H1 (cell line): ENCODE measurements around the gene NDUFAF8. TPM values are rescaled to one million over a fixed set of nuclear protein-coding genes. Genes with fewer than 3 reads are reported as not detected.
A peak's percentile ranks its signal among the peaks of the same experiment; 100 is the strongest.

Experiments
- CTCF ChIA-PET: fragments of 300-600 bp; sonication (Branson Sonifier 250); formaldehyde crosslinking; loops from one replicate; lab custom pipeline; 2021; ENCODE audit not compliant: partially characterized antibody; lab: Charles Lee
- POLR2A ChIA-PET: fragments of 300-600 bp; sonication (Branson Sonifier 250); formaldehyde crosslinking; loops from one replicate; lab custom pipeline; 2021; ENCODE audit warnings: inconsistent platforms; ENCODE audit not compliant: partially characterized antibody; lab: Charles Lee
- DNase-seq, 2 experiments: peaks; one replicate each; pipeline versions ENCODE4 v3.0.0 to v3.0.0-alpha.2; 2010 to 2022; ENCODE audit warnings: low spot score in 2 of 2, low read depth in 1 of 2, mixed read lengths in 1 of 2
- FAIRE-seq: peaks from 2 replicates; lab custom pipeline; 2011; peaks lifted over from hg19 to GRCh38; lab: Jason Lieb, UNC
- H2AFZ ChIP-seq: 2 replicates; pipeline ENCODE4 v1.8.1; 2012; ENCODE audit warnings: low read length, inconsistent platforms
- H2AK5ac ChIP-seq: 2 replicates; pipeline ENCODE4 v1.6.1; 2013; ENCODE audit warnings: low read depth, low read length
- H2BK120ac ChIP-seq: replicated peaks from 2 replicates; pipeline ENCODE3; 2013; ENCODE audit warnings: low read depth, low read length, inconsistent platforms
- H2BK12ac ChIP-seq: 2 replicates; pipeline ENCODE4 v1.6.1; 2013; ENCODE audit warnings: low read depth, low read length
- H2BK15ac ChIP-seq: 2 replicates; pipeline ENCODE4 v1.6.1; 2013; ENCODE audit warnings: low read length
- H2BK20ac ChIP-seq: 2 replicates; pipeline ENCODE4 v1.6.1; 2013; ENCODE audit warnings: low read length
- H2BK5ac ChIP-seq: 2 replicates; pipeline ENCODE4 v1.6.1; 2013; ENCODE audit warnings: low read depth, low read length
- H3K14ac ChIP-seq: 2 replicates; pipeline ENCODE4 v1.6.1; 2013; ENCODE audit warnings: inconsistent platforms; ENCODE audit not compliant: insufficient read length
- H3K18ac ChIP-seq: 2 replicates; pipeline ENCODE4 v1.6.1; 2013; ENCODE audit warnings: low read length; ENCODE audit errors: extremely low read depth
- H3K23ac ChIP-seq: 2 replicates; pipeline ENCODE4 v1.6.1; 2013; ENCODE audit warnings: inconsistent platforms; ENCODE audit not compliant: insufficient read length
- H3K23me2 ChIP-seq: 2 replicates; pipeline ENCODE4 v1.6.1; 2013; ENCODE audit warnings: low read depth, low read length
- H3K27ac ChIP-seq: 2 replicates; pipeline ENCODE4 v1.6.1; 2011; ENCODE audit warnings: low read depth, low read length, inconsistent platforms
- H3K27me3 ChIP-seq, 4 experiments: replicated peaks in 1 of 4; 1 replicate in 1 of 4; 2 replicates in 3 of 4; pipeline versions ENCODE4 v1.6.1 to v1.8.1; 2011 to 2013; ENCODE audit warnings: low read length in 3 of 4, mild to moderate bottlenecking in 3 of 4, inconsistent platforms in 2 of 4, mixed read lengths in 2 of 4, moderate library complexity in 1 of 4; ENCODE audit not compliant: control insufficient read depth in 3 of 4, insufficient read depth in 3 of 4; ENCODE audit errors: extremely low read depth in 1 of 4
- H3K36me3 ChIP-seq, 4 experiments: 2 replicates each; pipeline versions ENCODE4 v1.6.1 to v1.8.1; 2011 to 2013; ENCODE audit warnings: mild to moderate bottlenecking in 4 of 4, low read length in 3 of 4, moderate library complexity in 2 of 4, control low read depth in 1 of 4, inconsistent platforms in 1 of 4; ENCODE audit not compliant: insufficient read depth in 4 of 4, control insufficient read depth in 2 of 4
- H3K4ac ChIP-seq: replicated peaks from 2 replicates; pipeline ENCODE3; 2013; ENCODE audit warnings: low read length, low read depth, mixed read lengths, inconsistent platforms; ENCODE audit not compliant: insufficient read length
- H3K4me1 ChIP-seq, 4 experiments: replicated peaks in 1 of 4; 1 replicate in 1 of 4; 2 replicates in 3 of 4; pipeline versions ENCODE4 v1.6.1 to v1.8.1; 2011 to 2013; ENCODE audit warnings: low read length in 3 of 4, inconsistent platforms in 2 of 4, mixed read lengths in 1 of 4; ENCODE audit not compliant: insufficient read depth in 4 of 4, control insufficient read depth in 3 of 4
- H3K4me2 ChIP-seq, 2 experiments: 2 replicates each; pipeline versions ENCODE4 v1.6.1 to v1.8.1; 2011 to 2013; ENCODE audit warnings: low read depth in 2 of 2, low read length in 2 of 2, control low read depth in 1 of 2, inconsistent platforms in 1 of 2, mild to moderate bottlenecking in 1 of 2; ENCODE audit not compliant: insufficient read depth in 1 of 2
- H3K4me3 ChIP-seq, 4 experiments: fragments of 200-600, 300-600 bp in 1 of 4; sonication (generic), shearing (Covaris generic), sonication (Bioruptor Twin) in 1 of 4; 2 replicates each; pipeline versions ENCODE4 v1.5.1 to v1.8.1; 2011 to 2016; ENCODE audit warnings: low read length in 4 of 4, low read depth in 3 of 4, control low read depth in 2 of 4, inconsistent platforms in 2 of 4, mild to moderate bottlenecking in 2 of 4, mixed read lengths in 1 of 4, moderate library complexity in 1 of 4; ENCODE audit not compliant: insufficient read depth in 2 of 4; ENCODE audit errors: extremely low read depth in 1 of 4
- H3K56ac ChIP-seq: replicated peaks from 2 replicates; pipeline ENCODE3; 2013; ENCODE audit warnings: low read depth, mild to moderate bottlenecking, mixed read lengths, low read length, inconsistent platforms; ENCODE audit not compliant: insufficient read length
- H3K79me1 ChIP-seq: 2 replicates; pipeline ENCODE4 v1.6.1; 2013; ENCODE audit warnings: low read depth, low read length, control low read depth
- H3K79me2 ChIP-seq, 2 experiments: 2 replicates each; pipeline versions ENCODE4 v1.6.1 to v1.8.1; 2012 to 2013; ENCODE audit warnings: low read length in 2 of 2, mild to moderate bottlenecking in 2 of 2, inconsistent platforms in 1 of 2; ENCODE audit not compliant: insufficient read depth in 2 of 2, control insufficient read depth in 1 of 2
- H3K9ac ChIP-seq, 4 experiments: replicated peaks in 1 of 4; 1 replicate in 1 of 4; 2 replicates in 3 of 4; pipeline versions ENCODE4 v1.6.1 to v1.8.1; 2011 to 2013; ENCODE audit warnings: low read depth in 3 of 4, low read length in 3 of 4, control low read depth in 2 of 4, mild to moderate bottlenecking in 2 of 4, moderate library complexity in 2 of 4, inconsistent platforms in 1 of 4; ENCODE audit errors: extremely low read depth in 1 of 4
- H3K9me3 ChIP-seq, 2 experiments: 2 replicates each; pipeline versions ENCODE4 v1.6.1 to v1.8.1; 2012 to 2013; ENCODE audit warnings: mild to moderate bottlenecking in 2 of 2, moderate library complexity in 2 of 2, control low read depth in 1 of 2, inconsistent platforms in 1 of 2, low read depth in 1 of 2, low read length in 1 of 2, mixed read lengths in 1 of 2; ENCODE audit not compliant: insufficient read depth in 2 of 2
- H4K20me1 ChIP-seq, 2 experiments: replicated peaks in 1 of 2; 2 replicates each; pipeline versions ENCODE3 to v1.8.1; 2011 to 2013; ENCODE audit warnings: inconsistent platforms in 2 of 2, low read length in 2 of 2, mild to moderate bottlenecking in 1 of 2; ENCODE audit not compliant: insufficient read depth in 2 of 2, control insufficient read depth in 1 of 2
- H4K5ac ChIP-seq: 2 replicates; pipeline ENCODE4 v1.6.1; 2013; ENCODE audit warnings: low read length, low read depth, mixed read lengths, inconsistent platforms; ENCODE audit not compliant: insufficient read length
- H4K8ac ChIP-seq: 2 replicates; pipeline ENCODE4 v1.8.0; 2013; ENCODE audit warnings: mild to moderate bottlenecking, moderate library complexity, low read length, inconsistent platforms; ENCODE audit not compliant: insufficient read depth; ENCODE audit errors: extremely low read depth
- H4K91ac ChIP-seq: replicated peaks from 2 replicates; pipeline ENCODE3; 2013; ENCODE audit warnings: low read length, mixed read lengths, inconsistent platforms; ENCODE audit not compliant: insufficient read length
- ASH2L ChIP-seq: fragments of 200-600, 300-600 bp; sonication (generic); IDR thresholded peaks from one replicate; pipeline ENCODE4 v1.7.1; 2017; ENCODE audit warnings: low read length
- BACH1 ChIP-seq: IDR thresholded peaks from 2 replicates; pipeline ENCODE4 v1.6.1; 2012; ENCODE audit warnings: low read length, improper control_type of control experiment
- CTCF ChIP-seq, 3 experiments: IDR thresholded peaks; 1 replicate in 2 of 3; 2 replicates in 1 of 3; pipeline versions ENCODE4 v1.5.1 to v1.6.1; 2011; ENCODE audit warnings: low read length in 3 of 3, mild to moderate bottlenecking in 3 of 3, inconsistent platforms in 2 of 3, low read depth in 1 of 3, moderate library complexity in 1 of 3; ENCODE audit not compliant: insufficient read depth in 1 of 3; ENCODE audit errors: control extremely low read depth in 1 of 3
- EP300 ChIP-seq, 2 experiments: IDR thresholded peaks; 1 replicate in 1 of 2; 2 replicates in 1 of 2; pipeline ENCODE4 v1.6.1; 2011 to 2012; ENCODE audit warnings: low read depth in 2 of 2, low read length in 2 of 2, mild to moderate bottlenecking in 2 of 2, borderline replicate concordance in 1 of 2, inconsistent platforms in 1 of 2, moderate library complexity in 1 of 2
- EZH2 ChIP-seq: fragments of 200-600 bp; sonication (generic); IDR thresholded peaks from 2 replicates; pipeline ENCODE4 v1.7.1; 2012; ENCODE audit warnings: low read depth, mild to moderate bottlenecking, moderate library complexity, low read length, inconsistent platforms; ENCODE audit not compliant: severe bottlenecking
- HDAC2 ChIP-seq, 2 experiments: fragments of 300-600 bp in 1 of 2; sonication (generic) in 1 of 2; IDR thresholded peaks; 2 replicates each; pipeline ENCODE4 v1.6.1; 2011 to 2012; ENCODE audit warnings: low read depth in 2 of 2, low read length in 2 of 2, mild to moderate bottlenecking in 2 of 2, moderate library complexity in 2 of 2, borderline replicate concordance in 1 of 2, inconsistent platforms in 1 of 2
- KDM1A ChIP-seq: fragments of 200-600, 300-600 bp; sonication (generic); IDR thresholded peaks from 2 replicates; pipeline ENCODE4 v1.7.1; 2016; ENCODE audit warnings: mild to moderate bottlenecking, low read length, borderline replicate concordance
- SIRT6 ChIP-seq: IDR thresholded peaks from one replicate; pipeline ENCODE4 v1.7.1; 2012; ENCODE audit warnings: low read length, inconsistent platforms
- TAF7 ChIP-seq: optimal IDR thresholded peaks from 2 replicates; pipeline ENCODE3; 2011; ENCODE audit warnings: low read depth, mild to moderate bottlenecking, inconsistent platforms, low read length, moderate library complexity, borderline replicate concordance
- TEAD4 ChIP-seq: IDR thresholded peaks from 2 replicates; pipeline ENCODE4 v1.6.1; 2012; ENCODE audit warnings: low read depth, low read length, inconsistent platforms, mixed read lengths
- WGBS, 2 experiments: shearing (Covaris generic) in 1 of 2; methylation state at CpG; one replicate each; pipeline versions ENCODE4 v1.1.6 to v1.1.7; 2013 to 2015; ENCODE audit warnings: low lambda C conversion rate in 2 of 2, mixed read lengths in 2 of 2, inconsistent platforms in 1 of 2, low coverage in 1 of 2, missing lambda C conversion rate in 1 of 2; ENCODE audit not compliant: insufficient replicate concordance in 2 of 2, insufficient coverage in 1 of 2, insufficient read length in 1 of 2; ENCODE audit errors: extremely low coverage in 1 of 2, missing lambda C conversion rate in 1 of 2; 5-methylcytosine and 5-hydroxymethylcytosine counted together
- polyA plus RNA-seq, 7 experiments: library from polyadenylated mRNA; depleted of rRNA in 3 of 7; stranded (reverse) in 5 of 7; unstranded in 2 of 7; fragments of >200 nt in 5 of 7; fragments of 200-250 nt in 2 of 7; gene quantifications; 1 replicate in 5 of 7; 2 replicates in 1 of 7; 4 replicates in 1 of 7; pipeline versions ENCODE4 v1.2.1 to v1.2.3, GENCODE V29; 2011 to 2013; ENCODE audit warnings: missing spikeins in 2 of 7, mixed read lengths in 2 of 7
- total RNA-seq: library from RNA; stranded (reverse); fragmentation: NEBNext Ultra II Directional; extraction: Animal tissue kit (Norgen Biotek cat#: 25700); gene quantifications from 2 replicates; pipeline ENCODE4 v1.2.1, GENCODE V29; 2021

NDUFAF8 gene
- total and polyA plus RNA-seq, 2 of the 8 experiments (the other 6 are each of a cell fraction or from before 2014, with no cell fraction given), result 48.9 to 91.1 TPM

- H2BK20ac ChIP-seq, result no peak overlapping the region
- H2BK120ac ChIP-seq, result no peak overlapping the region
- H2AK5ac ChIP-seq, result no peak overlapping the region
- FAIRE-seq (no peak), DNase-seq (no peak)
- 2% methylated on average over 24 of the region's 26 CpGs; no CpG with 5 or more reads in 1 of the 2 experiments for WGBS, 2 experiments
- H3K36me3 ChIP-seq, result no peaks in the 10 kb centered on the region; a peak in 1 of 8 replicates
- no peaks in the 10 kb centered on the region for H3K27me3 ChIP-seq
- no peak overlapping the region for H2BK5ac ChIP-seq
- peaks cover 8% of the 10 kb centered on the region; the same call in 1 of the 2 replicates for H3K23me2 ChIP-seq
- peaks cover 0 to 23% of the 10 kb centered on the region in 2 experiments; a peak in 2 of 4 replicates for H3K79me2 ChIP-seq
- H2AFZ ChIP-seq, result no peak overlapping the region
- H3K9ac ChIP-seq, result peak overlapping the region; percentile 45 to 81 (median 56)
- 0 out of 2 replicates have a peak overlapping the region, but pooled peaks have one; percentile 37 for H3K27ac ChIP-seq
- no peak overlapping the region for H4K91ac ChIP-seq
- peak overlapping the region; percentile 77 for H4K8ac ChIP-seq
- no peak overlapping the region for H4K5ac ChIP-seq
- no peak overlapping the region for H3K14ac ChIP-seq
- peak overlapping the region; percentile 76 to 93 for H3K4me2 ChIP-seq
- no peak overlapping the region for H3K18ac ChIP-seq
- H3K4me1 ChIP-seq, result peaks cover 0 to 12% (median 9%) of the 10 kb centered on the region in 4 experiments; a peak in 5 of 7 replicates
- ChIA-PET POLR2A (interaction anchor here (0.6 to 3.3 kb wide), 23 partner anchors 8 to 292 kb away, joined by 3 to 18 read pairs (median 4); partner anchors contain the start of gene CEP131), CTCF (interaction anchor here (0.6 to 2.8 kb wide), 11 partner anchors 8 to 251 kb away, joined by 3 to 11 read pairs (median 3); no protein-coding TSS in a partner anchor)
- H2BK15ac ChIP-seq, result no peak overlapping the region
- no peak overlapping the region for H3K23ac ChIP-seq
- H3K9me3 ChIP-seq, result no peaks in the 10 kb centered on the region
- peak overlapping the region; percentile 71 to 95 (median 82) for H3K4me3 ChIP-seq
- H4K20me1 ChIP-seq, result peaks cover 14 to 24% of the 10 kb centered on the region in 2 experiments
- no peak overlapping the region for H2BK12ac ChIP-seq
- peaks cover 9% of the 10 kb centered on the region for H3K79me1 ChIP-seq
- H3K4ac ChIP-seq, result no peak overlapping the region
- no peak overlapping the region for H3K56ac ChIP-seq
- TF ChIP-seq ASH2L (no peak), KDM1A (no peak), TAF7 (no peak), SIRT6 (no peak), BACH1 (no peak), EZH2 (no peak), CTCF (IDR thresholded peaks at IDR 0.05; ENCODE audit: control extremely low read depth in 1 of 3, insufficient read depth in 1 of 3, low read depth in 1 of 3, low read length in 3 of 3) (no peak), HDAC2 (IDR thresholded peaks at IDR 0.05; ENCODE audit: borderline replicate concordance in 1 of 2, low read depth in 2 of 2, low read length in 2 of 2) (no peak), EP300 (IDR thresholded peaks at IDR 0.05; ENCODE audit: borderline replicate concordance in 1 of 2, low read depth in 2 of 2, low read length in 2 of 2) (no peak), TEAD4 (no peak)
Observed at GRCh38 chr17:81238490-81238814, 666 bp upstream of the NDUFAF8 start.
